OCI-LY7 (cell line): Measurements from ENCODE around the gene ZCCHC13. TPM values are rescaled to one million over a fixed set of nuclear protein-coding genes. Genes with fewer than 3 reads are reported as not detected.
"Not testable (repeated sequence)": the region's sequence is repeated elsewhere in the genome, so short reads cannot be mapped to it uniquely, and the experiment has no call there.

Experiments used
- Bru-seq: library from RNA; stranded (reverse); fragments of 400-500 nt; gene quantifications from one replicate; lab custom pipeline; 2021; lab: Mats Ljungman, UMichigan
- BruChase-seq, 2 experiments: library from RNA; stranded (reverse); fragments of 400-500 nt; gene quantifications; one replicate each; lab custom pipeline; 2021; lab: Mats Ljungman, UMichigan
- BruUV-seq: library from RNA; stranded (reverse); fragments of 400-500 nt; replicated peaks from 2 replicates; lab custom pipeline; 2021; lab: Mats Ljungman, UMichigan
- CTCF ChIA-PET: fragments of 300-600 bp; sonication (Branson Sonifier 250); formaldehyde crosslinking; loops from one replicate; lab custom pipeline; 2022; ENCODE audit warnings: antibody characterized with exemption; ENCODE audit not compliant: unreplicated experiment; lab: Charles Lee
- POLR2A ChIA-PET: fragments of 300-600 bp; sonication (Branson Sonifier 250); formaldehyde crosslinking; loops from one replicate; lab custom pipeline; 2022; ENCODE audit warnings: antibody characterized with exemption; lab: Charles Lee
- DNase-seq: peaks from one replicate; pipeline ENCODE4 v3.0.0-alpha.2; 2015; ENCODE audit warnings: low spot score
- H2AFZ ChIP-seq: fragments of 200-600 bp; sonication (generic), shearing (Covaris generic); 2 replicates; pipeline ENCODE4 v1.6.1; 2014; ENCODE audit warnings: mild to moderate bottlenecking, antibody characterized with exemption, low read length, moderate library complexity
- H3K27ac ChIP-seq: fragments of 200-600 bp; sonication (generic); 2 replicates; pipeline ENCODE4 v1.5.1; 2014; ENCODE audit warnings: mixed run types, low read depth, mild to moderate bottlenecking, moderate library complexity, low read length, inconsistent platforms; ENCODE audit not compliant: poor library complexity, severe bottlenecking
- H3K36me3 ChIP-seq: fragments of 200-600 bp; sonication (generic); 2 replicates; pipeline ENCODE4 v1.6.1; 2014; ENCODE audit warnings: mild to moderate bottlenecking, antibody characterized with exemption, low read length, moderate library complexity, mixed read lengths; ENCODE audit not compliant: insufficient read depth
- H3K4me1 ChIP-seq: fragments of 200-600 bp; sonication (generic); 2 replicates; pipeline ENCODE4 v1.5.1; 2014; ENCODE audit warnings: mild to moderate bottlenecking, low read length; ENCODE audit not compliant: insufficient read depth, poor library complexity, severe bottlenecking
- H3K4me2 ChIP-seq: fragments of 200-600 bp; sonication (generic); 2 replicates; pipeline ENCODE4 v1.6.1; 2014; ENCODE audit warnings: mild to moderate bottlenecking, low read length
- H3K4me3 ChIP-seq: fragments of 200-600 bp; sonication (generic); 2 replicates; pipeline ENCODE4 v1.5.1; 2014; ENCODE audit warnings: mild to moderate bottlenecking, low read depth, low read length; ENCODE audit not compliant: poor library complexity, severe bottlenecking
- H3K79me2 ChIP-seq: fragments of 200-600 bp; sonication (generic); 2 replicates; pipeline ENCODE4 v1.6.1; 2016; ENCODE audit warnings: low read depth, mild to moderate bottlenecking, low read length, moderate library complexity, mixed read lengths; ENCODE audit not compliant: insufficient read depth
- H3K9me2 ChIP-seq: fragments of 200-600 bp; sonication (generic); 2 replicates; pipeline ENCODE4 v1.6.1; 2016; ENCODE audit warnings: mild to moderate bottlenecking, low read length, mixed read lengths; ENCODE audit not compliant: insufficient read depth
- H3K9me3 ChIP-seq: fragments of 200-600 bp; sonication (generic); 2 replicates; pipeline ENCODE4 v1.6.1; 2014; ENCODE audit warnings: mild to moderate bottlenecking, mixed run types, low read length, mixed read lengths
- H4K20me1 ChIP-seq: fragments of 200-600 bp; sonication (generic); 2 replicates; pipeline ENCODE4 v1.6.1; 2014; ENCODE audit warnings: mild to moderate bottlenecking, antibody characterized with exemption, low read length, moderate library complexity, mixed read lengths; ENCODE audit not compliant: insufficient read depth
- EZH2phosphoT487 ChIP-seq: fragments of 200-600 bp; sonication (generic); IDR thresholded peaks from 2 replicates; pipeline ENCODE4 v1.6.1; 2018; ENCODE audit warnings: low read depth, borderline replicate concordance, mild to moderate bottlenecking, mixed run types, antibody characterized with exemption, low read length, moderate library complexity, mixed read lengths
- intact Hi-C: fragments of 100-400 bp; cut with micrococcal nuclease; formaldehyde crosslinking; loops from one replicate; pipeline ENCODE4 v1.10.0; 2022; ENCODE audit not compliant: unreplicated experiment
- long read RNA-seq: library from polyadenylated mRNA; stranded (forward); transcript quantifications from one replicate; pipeline ENCODE4 v2.0.0, GENCODE V29; 2022
- total RNA-seq, 2 experiments: library from RNA; depleted of rRNA in 1 of 2; stranded (reverse); fragments of >200 nt in 1 of 2; shearing (Covaris generic) in 1 of 2; gene quantifications; 2 replicates each; pipeline ENCODE4 v1.2.3, GENCODE V29; 2014 to 2022
- TF ChIP-seq, protein P1 (sequence below): fragments of 200-600 bp; sonication (generic); conservative IDR thresholded peaks from 2 replicates; pipeline ENCODE4 v1.5.1; 2014; ENCODE audit warnings: mild to moderate bottlenecking, antibody characterized with exemption, low read length, moderate library complexity, mixed read lengths

Gene ZCCHC13
- total RNA-seq (2014; rRNA removed; shearing (Covaris generic)) = not detected in 2 replicates
- not detected in 2 replicates for total RNA-seq (2022)
- Bru-seq, nascent RNA = not detected
- BruChase-seq, experiment 1, labeled RNA remaining after a 6-hour chase = not detected
- BruChase-seq, experiment 2, labeled RNA remaining after a 2-hour chase = not detected
- long read RNA-seq = 0 reads

DNA sequence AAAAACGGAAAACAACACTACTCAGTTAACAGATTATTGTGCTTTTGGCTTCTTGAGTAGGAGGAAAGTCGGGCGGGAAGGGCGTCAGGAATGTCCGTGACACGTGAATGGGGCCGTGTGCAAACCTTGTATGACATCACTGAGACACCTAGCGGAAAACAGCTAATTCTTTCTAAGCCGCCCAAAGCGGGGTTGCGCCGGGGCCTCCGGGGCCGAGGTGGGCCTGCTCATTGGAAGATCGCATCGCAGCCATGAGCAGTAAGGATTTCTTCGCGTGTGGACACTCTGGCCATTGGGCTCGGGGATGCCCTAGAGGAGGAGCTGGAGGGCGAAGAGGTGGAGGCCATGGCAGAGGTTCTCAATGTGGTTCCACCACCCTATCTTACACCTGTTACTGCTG is at the start of gene ZCCHC13:
ZCCHC13 (plus strand) TSS at position 165 of the 400 bp plus-strand sequence; CDS start at position 252, 87 bp downstream.
- Histone ChIP-seq H3K36me3 (no peaks in the 10 kb centered on the region), H3K9me2 (no peaks in the 10 kb centered on the region), H3K79me2 (no peaks in the 10 kb centered on the region), H3K27ac (no peak within 1 kb of the TSS), H3K9me3 (no peaks in the 10 kb centered on the region), H3K4me3 (no peak within 1 kb of the TSS), H4K20me1 (no peaks in the 10 kb centered on the region), H3K4me2 (no peak within 1 kb of the TSS), H3K4me1 (no peaks in the 10 kb centered on the region), H2AFZ (no peak within 1 kb of the TSS)
- intact Hi-C loops = no loop called here
- DNase-seq = no peak
- BruUV-seq = no TSS peak
- ChIA-PET POLR2A (no interaction called here), CTCF (no interaction called here)
- TF ChIP-seq EZH2phosphoT487 = no peak
- TF ChIP-seq, protein P1, sequence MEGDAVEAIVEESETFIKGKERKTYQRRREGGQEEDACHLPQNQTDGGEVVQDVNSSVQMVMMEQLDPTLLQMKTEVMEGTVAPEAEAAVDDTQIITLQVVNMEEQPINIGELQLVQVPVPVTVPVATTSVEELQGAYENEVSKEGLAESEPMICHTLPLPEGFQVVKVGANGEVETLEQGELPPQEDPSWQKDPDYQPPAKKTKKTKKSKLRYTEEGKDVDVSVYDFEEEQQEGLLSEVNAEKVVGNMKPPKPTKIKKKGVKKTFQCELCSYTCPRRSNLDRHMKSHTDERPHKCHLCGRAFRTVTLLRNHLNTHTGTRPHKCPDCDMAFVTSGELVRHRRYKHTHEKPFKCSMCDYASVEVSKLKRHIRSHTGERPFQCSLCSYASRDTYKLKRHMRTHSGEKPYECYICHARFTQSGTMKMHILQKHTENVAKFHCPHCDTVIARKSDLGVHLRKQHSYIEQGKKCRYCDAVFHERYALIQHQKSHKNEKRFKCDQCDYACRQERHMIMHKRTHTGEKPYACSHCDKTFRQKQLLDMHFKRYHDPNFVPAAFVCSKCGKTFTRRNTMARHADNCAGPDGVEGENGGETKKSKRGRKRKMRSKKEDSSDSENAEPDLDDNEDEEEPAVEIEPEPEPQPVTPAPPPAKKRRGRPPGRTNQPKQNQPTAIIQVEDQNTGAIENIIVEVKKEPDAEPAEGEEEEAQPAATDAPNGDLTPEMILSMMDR = no peak

DNA sequence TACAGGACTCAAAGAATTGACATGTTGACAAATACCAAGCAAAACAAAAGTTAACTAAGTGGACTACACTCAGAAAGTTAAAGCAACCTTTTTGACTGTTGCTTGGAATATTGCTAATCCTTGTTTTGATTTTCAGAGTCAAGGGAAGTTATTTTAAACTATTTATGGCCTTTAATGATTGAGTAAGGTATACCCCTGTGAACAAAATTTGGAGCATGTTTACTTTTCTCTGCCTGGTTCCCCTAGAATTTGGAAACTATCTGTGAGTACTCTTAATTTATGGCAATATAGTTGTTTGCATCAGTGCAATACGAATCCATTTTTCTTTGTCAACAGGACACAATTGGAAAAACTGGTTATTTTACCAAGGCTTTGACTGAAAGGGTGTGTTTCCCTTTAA is 45.9 kb upstream of the ZCCHC13 start:
- H3K79me2 ChIP-seq, H3K4me2 ChIP-seq, H3K4me1 ChIP-seq, H4K20me1 ChIP-seq, DNase-seq, H3K9me2 ChIP-seq, H2AFZ ChIP-seq, H3K9me3 ChIP-seq, CTCF ChIA-PET, BruUV-seq, H3K27ac ChIP-seq, intact Hi-C loops, H3K4me3 ChIP-seq: not testable (repeated sequence)
- H3K36me3 ChIP-seq = peaks cover 71% of the 10 kb centered on the region
- POLR2A ChIA-PET = interaction anchor here (0.6 kb wide), 1 partner anchor 18 kb away, joined by 4 read pairs; no protein-coding TSS in a partner anchor

DNA sequence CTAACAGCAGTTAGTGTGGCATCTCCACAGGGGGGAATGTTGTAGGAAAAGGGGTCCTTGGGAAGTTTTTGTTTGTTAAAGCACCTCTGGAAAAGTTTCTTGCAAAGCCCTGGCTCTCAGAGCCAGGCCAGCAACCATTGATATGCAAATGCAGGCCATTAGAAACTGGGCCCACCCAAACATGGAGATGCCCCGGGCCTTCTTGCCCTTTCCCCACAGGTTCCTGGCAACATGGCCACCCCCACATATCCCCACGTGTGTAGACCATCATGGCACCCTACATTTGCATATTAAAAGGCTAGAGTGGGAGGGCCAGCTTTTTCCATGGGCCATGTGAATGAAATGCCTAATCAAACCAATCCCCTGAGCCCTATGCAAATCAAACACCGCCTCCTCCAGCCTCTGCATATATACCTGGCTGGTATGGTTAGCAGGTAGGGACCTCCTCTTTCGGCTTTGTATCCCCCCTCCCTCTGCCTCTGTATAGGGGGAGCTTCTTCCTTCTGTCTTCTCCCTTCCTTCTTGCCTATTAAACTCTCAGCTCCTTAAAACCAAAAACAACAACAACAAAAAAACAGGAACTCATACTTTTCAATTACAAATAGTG is 44.0 kb upstream of the ZCCHC13 start:
- Histone ChIP-seq H3K4me2 (no peak overlapping the region), H3K79me2 (no peaks in the 10 kb centered on the region), H3K4me1 (no peaks in the 10 kb centered on the region), H3K4me3 (no peak overlapping the region), H3K27ac (no peak overlapping the region), H4K20me1 (no peaks in the 10 kb centered on the region), H2AFZ (no peak overlapping the region), H3K9me3 (peaks cover 4% of the 10 kb centered on the region; the same call in 1 of the 2 replicates), H3K36me3 (peaks cover 71% of the 10 kb centered on the region), H3K9me2 (no peaks in the 10 kb centered on the region)
- BruUV-seq = no TSS peak
- intact Hi-C loops = no loop called here
- ChIA-PET POLR2A (no interaction called here), CTCF (no interaction called here)
- no peak for TF ChIP-seq EZH2phosphoT487
- TF ChIP-seq, protein P1 = no peak
- DNase-seq = no peak
